ENCODE measurements around the gene HAO1. TPM values are rescaled to one million over a fixed set of nuclear protein-coding genes. Genes with fewer than 3 reads are reported as not detected.
"Not testable (repeated sequence)": the region's sequence is repeated elsewhere in the genome, so short reads cannot be mapped to it uniquely, and the experiment has no call there.

The HAO1 gene
- total RNA-seq, 1 donor = not detected

DNA sequence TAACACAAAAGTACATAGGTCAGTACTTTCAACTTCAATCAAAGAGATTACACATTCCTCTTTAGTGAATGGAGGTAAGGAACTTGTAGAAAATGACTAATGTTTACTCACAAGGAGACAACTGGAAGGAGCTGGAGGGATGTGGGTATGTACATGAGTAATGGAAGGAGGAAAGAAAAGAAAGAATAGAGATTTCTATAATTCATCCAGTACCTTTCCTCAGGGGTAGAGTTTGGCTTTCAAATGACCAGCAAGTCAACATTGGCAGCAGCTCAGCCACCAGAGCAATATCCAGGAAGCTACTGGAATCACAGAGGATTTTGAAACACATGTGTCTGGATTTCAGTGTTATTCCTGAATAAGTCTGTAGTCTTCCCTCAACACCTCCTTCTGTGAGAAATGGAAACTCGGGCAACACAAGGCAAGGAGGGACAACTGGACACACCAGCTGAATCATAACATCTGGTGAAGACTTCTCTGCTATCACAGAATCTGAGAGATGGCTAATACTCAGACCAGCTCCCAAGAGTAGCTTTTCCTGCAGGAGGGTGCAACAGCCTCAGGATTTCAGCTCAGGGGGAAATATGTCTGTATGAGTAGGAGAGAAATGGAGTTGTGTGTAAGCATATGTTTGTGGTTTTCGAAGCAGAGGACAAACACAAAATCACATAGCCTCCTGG is 98.8 kb downstream of the HAO1 start:
- peak overlapping the region; percentile 63 for H3K27ac ChIP-seq (ENCODE audit: low read depth, low read length)
- peak overlapping the region; percentile 49 for H3K4me2 ChIP-seq (ENCODE audit: insufficient read depth, low read length)
- H3K27me3 ChIP-seq (ENCODE audit: insufficient read depth, low read length) = no peaks in the 10 kb centered on the region

DNA sequence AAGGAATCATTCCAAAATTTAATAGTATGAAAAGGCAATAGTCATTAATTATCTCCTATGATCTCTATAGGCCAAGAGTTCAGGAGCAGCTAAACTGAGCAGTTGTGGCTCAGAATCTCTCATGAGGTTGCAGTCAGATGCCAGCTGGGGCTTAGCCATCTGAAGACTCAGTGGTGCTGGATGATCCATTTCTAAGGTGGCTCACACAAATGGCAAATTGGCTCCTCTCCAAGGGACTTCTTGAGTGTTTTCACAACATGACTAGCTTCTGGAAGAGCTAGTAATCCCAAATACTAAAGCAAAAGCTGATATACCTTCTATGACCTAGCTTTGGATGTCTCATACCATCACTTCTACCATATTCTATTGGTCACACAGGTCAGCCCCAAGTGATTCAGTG is 104.2 kb downstream of the HAO1 start:
- TF ChIP-seq, protein P1, sequence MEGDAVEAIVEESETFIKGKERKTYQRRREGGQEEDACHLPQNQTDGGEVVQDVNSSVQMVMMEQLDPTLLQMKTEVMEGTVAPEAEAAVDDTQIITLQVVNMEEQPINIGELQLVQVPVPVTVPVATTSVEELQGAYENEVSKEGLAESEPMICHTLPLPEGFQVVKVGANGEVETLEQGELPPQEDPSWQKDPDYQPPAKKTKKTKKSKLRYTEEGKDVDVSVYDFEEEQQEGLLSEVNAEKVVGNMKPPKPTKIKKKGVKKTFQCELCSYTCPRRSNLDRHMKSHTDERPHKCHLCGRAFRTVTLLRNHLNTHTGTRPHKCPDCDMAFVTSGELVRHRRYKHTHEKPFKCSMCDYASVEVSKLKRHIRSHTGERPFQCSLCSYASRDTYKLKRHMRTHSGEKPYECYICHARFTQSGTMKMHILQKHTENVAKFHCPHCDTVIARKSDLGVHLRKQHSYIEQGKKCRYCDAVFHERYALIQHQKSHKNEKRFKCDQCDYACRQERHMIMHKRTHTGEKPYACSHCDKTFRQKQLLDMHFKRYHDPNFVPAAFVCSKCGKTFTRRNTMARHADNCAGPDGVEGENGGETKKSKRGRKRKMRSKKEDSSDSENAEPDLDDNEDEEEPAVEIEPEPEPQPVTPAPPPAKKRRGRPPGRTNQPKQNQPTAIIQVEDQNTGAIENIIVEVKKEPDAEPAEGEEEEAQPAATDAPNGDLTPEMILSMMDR (IDR thresholded peaks at IDR 0.05; ENCODE audit: extremely low read depth, low read depth, low read length) = no peak
- no peaks in the 10 kb centered on the region for H3K79me2 ChIP-seq (ENCODE audit: insufficient read depth, low read length)
- no peak for DNase-seq (ENCODE audit: insufficient read length, low spot score, missing footprints)

More for the DNA sequence above, 98.8 kb downstream of the HAO1 start:
- Histone ChIP-seq H3K9me3 (ENCODE audit: low read depth, low read length) (no peaks in the 10 kb centered on the region), H2AFZ (ENCODE audit: low read length) (peak overlapping the region; percentile 27), H3K4me3 (ENCODE audit: insufficient read depth, low read length) (no peak overlapping the region), H3K79me2 (ENCODE audit: insufficient read depth, low read length) (no peaks in the 10 kb centered on the region), H3K4me1 (ENCODE audit: insufficient read depth, low read length) (peaks cover 18% of the 10 kb centered on the region), H4K20me1 (ENCODE audit: insufficient read depth, low read length) (no peaks in the 10 kb centered on the region), H3K36me3 (ENCODE audit: insufficient read depth, low read length) (no peaks in the 10 kb centered on the region)
- DNase-seq (ENCODE audit: insufficient read length, low spot score, missing footprints) = peak; percentile 80
- TF ChIP-seq, protein P1 (IDR thresholded peaks at IDR 0.05; ENCODE audit: extremely low read depth, low read depth, low read length) = no peak

GRCh38 chr20:7834441-7834840 is 105.8 kb downstream of the HAO1 start:
- not testable (repeated sequence) for H3K9me3 ChIP-seq (ENCODE audit: low read depth, low read length); H3K36me3 ChIP-seq (ENCODE audit: insufficient read depth, low read length); H3K27me3 ChIP-seq (ENCODE audit: insufficient read depth, low read length); H4K20me1 ChIP-seq (ENCODE audit: insufficient read depth, low read length); H3K79me2 ChIP-seq (ENCODE audit: insufficient read depth, low read length); H2AFZ ChIP-seq (ENCODE audit: low read length); DNase-seq (ENCODE audit: insufficient read length, low spot score, missing footprints); H3K4me2 ChIP-seq (ENCODE audit: insufficient read depth, low read length); H3K27ac ChIP-seq (ENCODE audit: low read depth, low read length); H3K4me1 ChIP-seq (ENCODE audit: insufficient read depth, low read length); H3K4me3 ChIP-seq (ENCODE audit: insufficient read depth, low read length)

More for the DNA sequence above, 104.2 kb downstream of the HAO1 start:
- no peak overlapping the region for H2AFZ ChIP-seq (ENCODE audit: low read length)
- H3K9me3 ChIP-seq (ENCODE audit: low read depth, low read length) = no peaks in the 10 kb centered on the region
- no peak overlapping the region for H3K4me3 ChIP-seq (ENCODE audit: insufficient read depth, low read length)
- H3K27me3 ChIP-seq (ENCODE audit: insufficient read depth, low read length) = no peaks in the 10 kb centered on the region
- no peak overlapping the region for H3K4me2 ChIP-seq (ENCODE audit: insufficient read depth, low read length)
- H3K27ac ChIP-seq (ENCODE audit: low read depth, low read length) = no peak overlapping the region
- peaks cover 5% of the 10 kb centered on the region for H3K4me1 ChIP-seq (ENCODE audit: insufficient read depth, low read length)
- H3K36me3 ChIP-seq (ENCODE audit: insufficient read depth, low read length) = no peaks in the 10 kb centered on the region
- H4K20me1 ChIP-seq (ENCODE audit: insufficient read depth, low read length) = no peaks in the 10 kb centered on the region

Small RNA genes lying within 50 kb of the gene (small RNA-seq; reads per million reads assigned to genes)
- not detected for gene AL021879.1

Other genes starting within 250 kb of the HAO1 start
- 40.9 and 45.7 TPM in 2 replicates for gene TMX4, start 79.3 kb upstream of the HAO1 start, total RNA-seq
- 13.4 and 23.3 TPM in 2 replicates for gene PLCB1, start 191.8 kb upstream of the HAO1 start, total RNA-seq

Data from osteoblast (primary cell).